Esophagus (tissue), 2 donors: Measurements from ENCODE around the gene PBRM1. TPM values are rescaled to one million over a fixed set of nuclear protein-coding genes. Genes with fewer than 3 reads are reported as not detected.

Experiments used
- H3K27ac ChIP-seq, 2 donors: one replicate each; pipeline ENCODE4 v1.5.1; 2013; ENCODE audit warnings: low read depth in 2 of 2, mild to moderate bottlenecking in 2 of 2, inconsistent platforms in 1 of 2, low read length in 1 of 2, moderate library complexity in 1 of 2
- H3K27me3 ChIP-seq, 2 donors: one replicate each; pipeline ENCODE4 v1.6.1; 2013; ENCODE audit warnings: low read length in 2 of 2, control low read depth in 1 of 2, mild to moderate bottlenecking in 1 of 2; ENCODE audit not compliant: insufficient read depth in 2 of 2, control insufficient read depth in 1 of 2
- H3K36me3 ChIP-seq, 2 donors: one replicate each; pipeline ENCODE4 v1.6.1; 2013; ENCODE audit warnings: low read length in 1 of 2; ENCODE audit not compliant: control insufficient read depth in 2 of 2, insufficient read depth in 2 of 2
- H3K4me1 ChIP-seq, 2 donors: one replicate each; pipeline ENCODE4 v1.6.1; 2013; ENCODE audit warnings: low read length in 1 of 2; ENCODE audit not compliant: control insufficient read depth in 2 of 2, insufficient read depth in 2 of 2
- H3K4me3 ChIP-seq, 2 donors: one replicate each; pipeline ENCODE4 v1.5.1; 2013; ENCODE audit warnings: low read length in 2 of 2, mild to moderate bottlenecking in 2 of 2, low read depth in 1 of 2, moderate library complexity in 1 of 2
- H3K9me3 ChIP-seq, 2 donors: one replicate each; pipeline ENCODE4 v1.6.1; 2013; ENCODE audit warnings: mild to moderate bottlenecking in 2 of 2, low read depth in 1 of 2, low read length in 1 of 2, moderate library complexity in 1 of 2; ENCODE audit not compliant: control insufficient read depth in 2 of 2, insufficient read depth in 1 of 2
- WGBS, 2 donors: extraction: QIAGEN DNeasy Blood & Tissue Kit; methylation state at CpG; one replicate each; pipeline ENCODE4 v1.1.7; 2013; 5-methylcytosine and 5-hydroxymethylcytosine counted together
- polyA plus RNA-seq, 2 donors: library from polyadenylated mRNA; stranded (reverse); fragments of 200-250 nt; gene quantifications; one replicate each; pipeline ENCODE4 v1.2.3, GENCODE V29; 2013
- donor health status: healthy with polysubstance abuse.
- donor health status: Bipolar disorder and iron deficiency.

PBRM1 gene
- polyA plus RNA-seq, 2 donors = 8.3 to 12.0 TPM

DNA sequence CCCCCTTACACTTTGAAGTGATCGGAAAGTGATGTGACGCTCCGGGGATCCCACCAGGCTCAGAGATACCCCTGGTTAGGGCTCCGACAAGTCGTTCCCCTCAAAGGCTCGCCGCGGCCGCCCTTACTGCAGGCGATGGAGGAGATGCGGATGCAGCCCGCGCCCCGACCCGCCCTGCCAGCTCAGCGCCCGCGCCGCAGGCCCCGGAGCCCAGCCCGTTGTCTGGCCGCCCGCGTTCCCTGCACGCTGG is 19.6 kb upstream of the PBRM1 start:
- no peaks in the 10 kb centered on the region for H3K36me3 ChIP-seq
- no peaks in the 10 kb centered on the region for H3K9me3 ChIP-seq
- H3K27me3 ChIP-seq = no peaks in the 10 kb centered on the region
- WGBS, 2 donors = 0 to 2% methylated on average over 6 to 25 of the region's 25 CpGs
- H3K4me1 ChIP-seq = peaks cover 0 to 7% of the 10 kb centered on the region in 2 donors
- peak overlapping the region; percentile 94 to 100 for H3K4me3 ChIP-seq
- peak overlapping the region; percentile 94 to 97 for H3K27ac ChIP-seq

DNA sequence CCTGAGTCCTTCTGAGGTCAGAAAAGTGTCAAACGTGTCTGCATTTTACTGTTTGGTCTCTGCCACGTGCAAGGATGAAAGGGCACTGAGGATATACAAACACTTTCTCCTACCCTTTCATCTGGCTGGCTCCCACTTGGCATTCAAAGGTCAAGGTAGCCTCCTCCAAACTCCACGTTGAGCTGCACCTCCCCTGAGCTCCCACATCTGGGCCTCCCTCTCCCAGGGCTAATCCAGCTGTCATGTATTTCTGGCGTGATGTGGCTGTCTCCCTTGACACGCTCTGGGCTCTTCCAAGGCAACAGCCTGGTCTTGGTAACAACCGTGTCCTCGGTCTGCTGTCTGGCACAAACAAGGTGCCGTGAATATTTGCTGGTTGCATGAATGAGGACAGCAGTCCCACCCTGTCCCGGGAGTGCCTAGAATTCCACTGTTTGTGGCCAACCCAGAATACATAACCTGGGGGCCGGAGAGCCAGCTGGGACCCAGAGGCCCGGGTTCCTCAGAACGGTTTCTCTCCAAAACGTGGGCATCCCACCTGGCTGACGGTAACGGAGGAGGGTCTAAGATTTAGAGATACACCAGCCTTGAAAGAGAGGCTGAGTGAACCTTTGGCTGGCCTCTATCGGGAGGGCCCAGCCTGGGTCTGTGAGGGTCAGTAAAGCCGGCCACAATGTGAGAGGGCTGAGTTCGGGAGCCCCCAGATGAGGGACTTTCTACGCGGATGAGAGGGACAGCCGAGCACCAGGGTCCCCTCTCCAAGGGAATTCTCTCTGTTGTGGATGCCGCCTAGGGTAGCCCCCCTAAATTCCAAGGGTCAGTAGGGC is 19.1 kb upstream of the PBRM1 start:
- Histone ChIP-seq H3K9me3 (no peaks in the 10 kb centered on the region), H3K4me3 (peak overlapping the region; percentile 94 to 100), H3K27me3 (no peaks in the 10 kb centered on the region), H3K4me1 (peaks cover 0 to 7% of the 10 kb centered on the region in 2 donors), H3K36me3 (peaks cover 0 to 2% of the 10 kb centered on the region in 2 donors), H3K27ac (peak overlapping the region; percentile 94 to 97)
- 2 to 3% methylated on average over 22 of the region's 22 CpGs for WGBS, 2 donors

DNA sequence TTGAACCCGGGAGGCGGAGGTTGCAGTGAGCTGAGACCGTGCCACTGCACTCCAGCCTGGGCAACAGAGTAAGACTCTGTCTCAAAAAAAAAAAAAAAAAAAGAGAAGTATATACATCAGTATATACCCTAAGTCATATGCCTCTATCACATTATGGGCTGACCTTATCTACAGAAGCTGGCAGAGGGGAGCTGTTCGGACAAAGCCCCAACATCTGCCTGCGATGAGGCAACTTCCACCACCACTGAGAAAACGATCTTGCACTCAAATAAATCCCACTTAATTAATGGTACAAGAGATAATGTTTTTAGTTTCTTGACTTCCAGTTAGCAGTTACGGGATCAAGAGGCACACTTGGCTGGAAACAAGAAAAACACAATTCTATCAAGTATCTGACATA is 17.6 kb upstream of the PBRM1 start:
- Histone ChIP-seq H3K9me3 (no peaks in the 10 kb centered on the region), H3K27ac (no peak overlapping the region), H3K27me3 (no peaks in the 10 kb centered on the region), H3K4me3 (no peak overlapping the region), H3K36me3 (peaks cover 0 to 3% of the 10 kb centered on the region in 2 donors), H3K4me1 (peaks cover 0 to 7% of the 10 kb centered on the region in 2 donors)
- 88 to 91% methylated on average over 7 of the region's 7 CpGs for WGBS, 2 donors

DNA sequence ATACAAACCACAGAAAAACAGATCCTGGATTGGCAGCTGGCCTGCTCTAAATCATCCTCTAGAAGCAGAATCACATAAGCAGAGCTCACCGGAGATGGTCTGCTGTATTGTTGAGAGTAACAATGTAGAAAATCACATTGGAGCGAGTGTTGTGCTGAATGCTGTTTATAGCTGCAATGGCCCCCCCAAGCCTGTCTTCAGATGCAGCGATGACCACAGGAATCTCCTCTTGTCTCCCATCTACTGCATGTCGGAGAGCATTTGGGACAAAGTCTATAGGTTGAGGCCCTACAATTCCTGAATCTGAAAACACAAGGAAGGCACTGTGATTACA is 11.9 kb upstream of the PBRM1 start:
- H3K36me3 ChIP-seq = peaks cover 11 to 25% of the 10 kb centered on the region in 2 donors
- no peak overlapping the region for H3K4me3 ChIP-seq
- 91 to 92% methylated on average over 4 of the region's 4 CpGs for WGBS, 2 donors
- H3K4me1 ChIP-seq = no peaks in the 10 kb centered on the region
- H3K9me3 ChIP-seq = no peaks in the 10 kb centered on the region
- H3K27ac ChIP-seq = no peak overlapping the region
- H3K27me3 ChIP-seq = no peaks in the 10 kb centered on the region

DNA sequence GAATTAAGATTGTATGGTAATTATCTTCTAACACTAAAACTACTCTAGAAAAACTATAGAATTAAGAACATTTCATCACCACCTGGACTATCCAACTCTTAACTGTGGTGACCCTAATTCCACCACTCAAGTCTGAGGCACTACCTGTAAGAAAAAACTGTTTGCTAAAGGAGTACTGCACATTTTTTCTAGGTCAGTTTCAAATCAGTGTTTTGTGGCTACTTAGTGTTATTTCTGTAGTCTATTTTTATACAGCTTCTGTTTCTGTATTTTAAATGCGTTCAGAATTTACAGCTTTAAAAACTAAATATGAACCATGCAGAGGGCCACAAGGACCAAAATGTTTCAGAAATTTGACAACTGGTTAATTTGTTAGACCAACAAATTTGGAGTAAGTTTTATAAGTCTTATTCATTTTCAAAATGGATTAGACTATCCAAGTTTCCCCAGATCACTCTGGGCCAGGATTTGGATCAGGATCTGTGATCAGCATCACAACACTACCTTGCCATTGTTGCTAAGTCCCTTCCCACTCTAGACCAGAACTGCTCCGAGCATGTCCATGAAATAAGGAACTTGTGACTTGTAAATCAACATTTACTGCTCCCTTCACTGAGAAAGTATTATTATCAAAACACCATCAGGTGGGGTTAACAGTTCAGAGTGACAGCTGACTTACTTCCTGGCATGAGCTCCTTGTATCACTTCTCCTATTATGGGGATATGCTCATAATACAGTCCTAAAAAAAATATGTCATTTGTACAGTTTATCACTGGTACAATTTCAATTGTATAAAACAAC is 11.3 kb upstream of the PBRM1 start:
- Histone ChIP-seq H3K9me3 (no peaks in the 10 kb centered on the region), H3K36me3 (peaks cover 13 to 25% of the 10 kb centered on the region in 2 donors), H3K4me1 (no peaks in the 10 kb centered on the region), H3K27me3 (no peaks in the 10 kb centered on the region), H3K27ac (no peak overlapping the region), H3K4me3 (no peak overlapping the region)
- 74 to 80% methylated on average over 2 of the region's 2 CpGs for WGBS, 2 donors

DNA sequence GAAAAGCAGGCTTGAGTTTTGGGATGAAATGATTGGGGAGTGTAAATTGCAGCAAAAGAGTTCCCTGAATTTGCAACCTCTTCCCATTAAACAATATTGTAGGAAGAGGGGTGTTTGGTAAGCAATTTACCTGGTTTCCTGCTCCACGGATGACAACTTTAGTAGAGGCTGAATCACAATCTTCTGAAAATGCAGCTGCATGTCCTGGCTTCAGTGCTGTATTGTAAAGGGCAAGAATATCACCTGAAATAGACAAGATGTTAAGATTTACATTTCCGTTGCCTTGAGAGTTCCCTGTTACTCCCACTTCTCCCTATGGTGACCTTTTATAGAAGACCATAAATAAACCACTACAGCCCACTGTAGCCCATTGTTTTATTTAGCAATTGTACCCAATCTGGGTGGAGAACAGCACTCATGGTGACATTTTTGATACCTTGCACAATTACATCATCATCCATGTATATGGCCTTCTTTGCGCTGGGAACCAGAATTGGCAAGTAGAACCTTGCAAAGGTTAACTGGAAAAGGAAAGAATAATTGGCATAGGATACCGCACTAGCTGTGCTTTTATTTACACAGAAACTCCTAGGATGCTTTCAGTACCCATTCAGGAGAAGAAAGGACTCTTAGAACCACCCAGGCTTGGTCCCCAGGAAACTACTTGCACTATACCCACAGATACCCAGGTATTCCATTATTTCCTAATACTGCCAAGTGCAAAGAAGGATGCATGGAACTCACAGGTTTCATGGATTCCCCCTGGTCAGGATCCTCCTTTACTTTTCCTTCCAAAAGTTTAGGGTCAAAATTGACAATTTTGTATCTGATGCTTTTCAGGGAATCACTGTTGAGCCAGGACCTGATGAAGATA is 10.3 kb upstream of the PBRM1 start:
- WGBS, 2 donors = 75 to 84% methylated on average over 4 of the region's 4 CpGs
- no peak overlapping the region for H3K27ac ChIP-seq
- no peak overlapping the region for H3K4me3 ChIP-seq
- peaks cover 16 to 25% of the 10 kb centered on the region in 2 donors for H3K36me3 ChIP-seq
- no peaks in the 10 kb centered on the region for H3K4me1 ChIP-seq
- H3K27me3 ChIP-seq = no peaks in the 10 kb centered on the region
- no peaks in the 10 kb centered on the region for H3K9me3 ChIP-seq

DNA sequence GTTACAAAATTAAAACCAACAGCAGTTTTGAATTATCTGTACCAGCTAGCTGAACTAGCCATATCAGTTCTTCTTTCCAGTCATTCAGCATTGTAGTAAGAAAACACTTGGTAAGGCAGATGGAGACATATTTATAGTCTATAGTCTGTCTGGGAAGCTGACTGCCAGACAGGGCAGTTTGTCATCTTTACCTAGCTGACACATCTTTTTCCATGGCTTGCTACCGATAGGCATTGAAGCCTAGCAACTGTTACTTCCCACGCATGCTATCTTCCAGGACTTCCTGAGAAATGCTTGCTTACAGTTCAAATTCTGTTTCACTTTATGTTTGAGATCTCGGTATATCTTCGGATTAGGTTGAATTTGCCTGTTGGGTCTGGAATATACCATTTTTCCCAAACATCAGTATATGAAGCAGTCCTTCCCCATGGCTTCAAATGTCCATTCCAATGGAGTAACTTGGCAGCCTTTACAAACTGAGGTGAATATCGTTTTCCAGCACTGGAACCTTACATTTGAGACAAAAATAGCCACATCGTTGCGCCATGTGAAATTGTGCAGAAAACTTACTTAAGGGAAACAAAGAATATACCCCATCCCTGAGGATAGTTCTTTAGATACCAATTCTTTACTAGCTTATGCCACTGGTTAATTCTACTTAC is 8.9 kb upstream of the PBRM1 start:
- Histone ChIP-seq H3K27me3 (no peaks in the 10 kb centered on the region), H3K4me1 (no peaks in the 10 kb centered on the region), H3K4me3 (no peak overlapping the region), H3K9me3 (no peaks in the 10 kb centered on the region), H3K36me3 (peaks cover 17 to 25% of the 10 kb centered on the region in 2 donors), H3K27ac (no peak overlapping the region)
- WGBS, 2 donors = 64 to 74% methylated on average over 7 of the region's 7 CpGs

DNA sequence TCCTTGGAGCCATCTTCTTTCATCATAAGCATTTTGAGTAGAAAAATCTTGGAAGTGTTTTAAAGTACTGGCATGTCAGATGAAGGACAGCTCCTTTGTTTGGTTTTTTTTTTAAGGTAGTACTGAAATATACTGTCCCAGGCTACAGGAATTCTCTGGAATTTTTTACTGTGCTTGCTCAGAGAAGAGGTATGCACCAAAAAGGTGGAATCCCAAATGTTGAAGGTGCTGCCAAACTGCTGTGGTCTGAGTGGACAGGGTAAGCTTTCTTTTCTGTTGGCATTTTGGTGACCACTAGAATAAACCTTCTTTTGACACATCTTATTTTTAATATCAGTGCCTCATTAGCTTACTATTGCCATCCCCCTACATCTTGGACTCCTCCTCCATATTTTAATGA is 7.4 kb upstream of the PBRM1 start:
- H3K27me3 ChIP-seq = no peaks in the 10 kb centered on the region
- H3K4me1 ChIP-seq = no peaks in the 10 kb centered on the region
- no peak overlapping the region for H3K4me3 ChIP-seq
- no peaks in the 10 kb centered on the region for H3K9me3 ChIP-seq
- no peak overlapping the region for H3K27ac ChIP-seq
- peaks cover 25 to 27% of the 10 kb centered on the region in 2 donors for H3K36me3 ChIP-seq

DNA sequence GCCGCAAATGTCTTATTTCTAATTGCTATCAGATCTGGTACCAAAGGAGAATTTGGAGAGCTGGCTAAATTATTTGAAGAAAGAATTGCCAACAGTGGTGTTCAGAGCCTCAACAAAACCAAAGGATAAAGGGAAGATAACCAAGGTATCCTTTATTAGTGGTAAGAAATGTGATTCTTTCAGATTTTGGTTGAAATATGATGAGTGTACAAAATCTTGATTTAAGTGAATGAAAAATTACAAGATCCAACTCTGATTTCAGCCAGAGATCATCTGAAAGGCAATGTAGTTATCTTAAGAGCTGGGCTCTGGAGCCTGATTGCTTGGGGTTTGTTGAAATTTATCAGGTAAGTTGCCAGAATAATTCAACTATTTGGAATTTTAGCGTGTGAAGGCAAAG is 4.8 kb upstream of the PBRM1 start:
- 89 to 95% methylated on average over 2 of the region's 2 CpGs for WGBS, 2 donors
- H3K27me3 ChIP-seq = no peaks in the 10 kb centered on the region
- no peak overlapping the region for H3K4me3 ChIP-seq
- no peaks in the 10 kb centered on the region for H3K4me1 ChIP-seq
- no peaks in the 10 kb centered on the region for H3K9me3 ChIP-seq
- H3K27ac ChIP-seq = no peak overlapping the region
- H3K36me3 ChIP-seq = peaks cover 17 to 30% of the 10 kb centered on the region in 2 donors
